HCT116 (cell line): ENCODE measurements around the gene TBXAS1.

Experiments used
- EGR1 ChIP-seq: IDR thresholded peaks from 2 replicates; pipeline ENCODE4 v1.6.1; 2012; ENCODE audit warnings: low read depth
- EZH2 ChIP-seq: fragments of 200-600 bp; sonication (generic); IDR thresholded peaks from 2 replicates; pipeline ENCODE4 v1.6.1; 2017; ENCODE audit warnings: antibody characterized with exemption, mixed run types
- FOSL1 ChIP-seq: IDR thresholded peaks from 2 replicates; pipeline ENCODE4 v1.6.1; 2012; ENCODE audit warnings: low read depth
- POLR2A ChIP-seq: IDR thresholded peaks from 2 replicates; pipeline ENCODE4 v1.7.0; 2011; ENCODE audit warnings: borderline replicate concordance; ENCODE audit not compliant: insufficient read depth, insufficient read length; ENCODE audit errors: extremely low read depth
- POLR2AphosphoS5 ChIP-seq: IDR thresholded peaks from 2 replicates; pipeline ENCODE4 v1.6.1; 2011; ENCODE audit warnings: mild to moderate bottlenecking, low read depth, low read length, moderate library complexity
- SIN3A ChIP-seq: IDR thresholded peaks from 2 replicates; pipeline ENCODE4 v1.6.1; 2012; ENCODE audit warnings: low read depth
- TCF7L2 ChIP-seq: IDR thresholded peaks from 2 replicates; pipeline ENCODE4 v1.7.0; 2011; ENCODE audit warnings: borderline replicate concordance, inconsistent platforms; ENCODE audit not compliant: insufficient read depth, insufficient read length; ENCODE audit errors: extremely low read depth
- YY1 ChIP-seq: IDR thresholded peaks from 2 replicates; pipeline ENCODE4 v1.6.1; 2011; ENCODE audit warnings: low read length, low read depth, moderate library complexity, mild to moderate bottlenecking; ENCODE audit not compliant: insufficient replicate concordance; ENCODE audit errors: extremely low read depth
- TF ChIP-seq, protein P1 (sequence below), 3 experiments: fragments of 200-600 bp in 1 of 3; sonication (generic) in 1 of 3; IDR thresholded peaks in 2 of 3; conservative IDR thresholded peaks in 1 of 3; 2 replicates each; pipeline ENCODE4 v1.5.1; 2012 to 2017; ENCODE audit warnings: low read depth in 2 of 3, low read length in 2 of 3, antibody characterized with exemption in 1 of 3, borderline replicate concordance in 1 of 3, control low read depth in 1 of 3, mild to moderate bottlenecking in 1 of 3, mixed read lengths in 1 of 3, mixed run types in 1 of 3, moderate library complexity in 1 of 3; ENCODE audit not compliant: insufficient read depth in 1 of 3

GRCh38 chr7:139873593-139874301 is 44.7 kb downstream of the TBXAS1 start:
- TF ChIP-seq, protein P1, sequence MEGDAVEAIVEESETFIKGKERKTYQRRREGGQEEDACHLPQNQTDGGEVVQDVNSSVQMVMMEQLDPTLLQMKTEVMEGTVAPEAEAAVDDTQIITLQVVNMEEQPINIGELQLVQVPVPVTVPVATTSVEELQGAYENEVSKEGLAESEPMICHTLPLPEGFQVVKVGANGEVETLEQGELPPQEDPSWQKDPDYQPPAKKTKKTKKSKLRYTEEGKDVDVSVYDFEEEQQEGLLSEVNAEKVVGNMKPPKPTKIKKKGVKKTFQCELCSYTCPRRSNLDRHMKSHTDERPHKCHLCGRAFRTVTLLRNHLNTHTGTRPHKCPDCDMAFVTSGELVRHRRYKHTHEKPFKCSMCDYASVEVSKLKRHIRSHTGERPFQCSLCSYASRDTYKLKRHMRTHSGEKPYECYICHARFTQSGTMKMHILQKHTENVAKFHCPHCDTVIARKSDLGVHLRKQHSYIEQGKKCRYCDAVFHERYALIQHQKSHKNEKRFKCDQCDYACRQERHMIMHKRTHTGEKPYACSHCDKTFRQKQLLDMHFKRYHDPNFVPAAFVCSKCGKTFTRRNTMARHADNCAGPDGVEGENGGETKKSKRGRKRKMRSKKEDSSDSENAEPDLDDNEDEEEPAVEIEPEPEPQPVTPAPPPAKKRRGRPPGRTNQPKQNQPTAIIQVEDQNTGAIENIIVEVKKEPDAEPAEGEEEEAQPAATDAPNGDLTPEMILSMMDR (IDR thresholded peaks at IDR 0.05 in 2 of 3, conservative IDR thresholded peaks at IDR 0.05 in 1 of 3; ENCODE audit: borderline replicate concordance in 1 of 3, insufficient read depth in 1 of 3, low read depth in 2 of 3, low read length in 2 of 3): no peak
- TF ChIP-seq POLR2AphosphoS5 (no peak), EZH2 (no peak), TCF7L2 (no peak), FOSL1 (no peak), POLR2A (no peak), EGR1 (no peak), SIN3A (no peak), YY1 (no peak)
